Stimulated activated naive CD8-positive, alpha-beta T cell treated with anti-CD3 and anti-CD28 coated beads, Interleukin-15, amount 100 ng/mL, for 72 hours (primary cell): ENCODE results near the gene AGXT2.

Source experiments
- ATAC-seq: fragments of 150-1000 bp; cut with Tn5 transposase; 2 replicates; pipeline ENCODE4 v1.10.0; 2021; ENCODE audit warnings: mild to moderate bottlenecking, moderate library complexity
- DNase-seq, 2 donors: peaks; one replicate each; pipeline ENCODE4 v3.0.0; 2021 to 2022
- H3K27ac Mint-ChIP-seq, 2 donors: one replicate each; pipeline ENCODE4 v1.8.0; 2022; ENCODE audit warnings: mild to moderate bottlenecking in 2 of 2, mixed read lengths in 2 of 2, moderate library complexity in 2 of 2
- H3K27me3 Mint-ChIP-seq: one replicate; pipeline ENCODE4 v1.8.0; 2022; ENCODE audit warnings: mixed read lengths
- H3K4me1 Mint-ChIP-seq: one replicate; pipeline ENCODE4 v1.8.0; 2022; ENCODE audit warnings: mild to moderate bottlenecking, mixed read lengths
- H3K4me3 Mint-ChIP-seq, 2 donors: one replicate each; pipeline ENCODE4 v1.8.0; 2022; ENCODE audit warnings: mild to moderate bottlenecking in 2 of 2, mixed read lengths in 2 of 2, moderate library complexity in 1 of 2
- H3K9me3 Mint-ChIP-seq, 2 donors: one replicate each; pipeline ENCODE4 v1.8.0; 2022; ENCODE audit warnings: mixed read lengths in 2 of 2

Gene AGXT2

DNA sequence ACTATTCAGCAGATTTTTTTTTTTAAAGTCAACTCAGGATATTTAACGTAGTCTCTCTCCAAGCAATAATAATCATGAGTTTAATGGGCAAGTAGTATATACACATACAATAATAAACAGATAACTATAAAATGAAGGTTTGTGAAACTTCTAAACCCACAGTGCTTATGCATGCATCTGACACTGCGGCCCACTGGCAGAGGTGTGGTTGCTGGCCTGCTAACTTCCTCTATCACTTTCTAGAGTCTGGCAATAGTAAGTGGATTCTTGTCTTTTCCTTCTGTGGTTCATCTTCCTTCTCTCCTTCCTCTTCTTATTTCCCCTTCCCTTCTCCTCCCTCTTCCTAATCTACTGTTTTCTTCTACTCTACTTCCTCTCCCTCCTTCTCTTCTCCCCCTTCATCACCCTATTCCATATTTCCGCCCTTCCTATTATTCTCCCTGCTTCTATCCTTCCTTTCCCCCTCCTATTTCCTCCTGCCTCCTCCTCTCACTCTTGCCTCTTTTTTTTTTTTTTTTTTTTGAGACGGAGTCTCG lies 18.6 kb upstream of the AGXT2 start:
- no peaks in the 10 kb centered on the region for H3K4me1 Mint-ChIP-seq
- H3K9me3 Mint-ChIP-seq, result no peaks in the 10 kb centered on the region
- peaks cover 25% of the 10 kb centered on the region for H3K27me3 Mint-ChIP-seq
- DNase-seq (no peak), ATAC-seq (no peak)
- H3K4me3 Mint-ChIP-seq, result no peak overlapping the region
- H3K27ac Mint-ChIP-seq, result no peak overlapping the region

DNA sequence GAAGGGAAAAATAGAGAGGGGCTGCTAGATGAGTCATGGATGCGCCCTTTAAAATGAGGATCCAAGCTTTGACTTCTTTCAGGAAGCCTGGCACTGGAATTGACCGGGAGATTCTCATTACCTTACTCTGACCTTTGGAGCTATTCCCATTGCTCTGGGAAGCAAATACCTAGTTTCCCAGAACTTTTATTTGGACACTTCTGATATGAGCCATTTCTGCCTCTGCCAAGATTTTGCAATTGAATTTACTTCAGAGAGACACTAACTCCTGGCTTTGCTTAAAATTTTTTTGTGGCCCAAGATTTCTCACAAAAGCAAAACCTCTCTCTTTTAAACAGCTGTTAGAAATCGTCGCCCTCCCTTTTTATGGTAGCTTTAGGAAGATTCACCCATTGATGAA lies 15.7 kb upstream of the AGXT2 start:
- no peak overlapping the region for H3K27ac Mint-ChIP-seq
- H3K27me3 Mint-ChIP-seq, result peaks cover 41% of the 10 kb centered on the region
- no peak overlapping the region for H3K4me3 Mint-ChIP-seq
- H3K4me1 Mint-ChIP-seq, result peaks cover 3% of the 10 kb centered on the region
- ATAC-seq (no peak), DNase-seq (no peak)
- no peaks in the 10 kb centered on the region for H3K9me3 Mint-ChIP-seq

GRCh38 chr5:35061211-35061770 lies 13.5 kb upstream of the AGXT2 start:
- Mint-ChIP-seq H3K27ac (no peak overlapping the region), H3K9me3 (no peaks in the 10 kb centered on the region), H3K4me3 (no peak overlapping the region), H3K27me3 (peaks cover 50% of the 10 kb centered on the region), H3K4me1 (peaks cover 9% of the 10 kb centered on the region)
- DNase-seq (no peak), ATAC-seq (no peak)

DNA sequence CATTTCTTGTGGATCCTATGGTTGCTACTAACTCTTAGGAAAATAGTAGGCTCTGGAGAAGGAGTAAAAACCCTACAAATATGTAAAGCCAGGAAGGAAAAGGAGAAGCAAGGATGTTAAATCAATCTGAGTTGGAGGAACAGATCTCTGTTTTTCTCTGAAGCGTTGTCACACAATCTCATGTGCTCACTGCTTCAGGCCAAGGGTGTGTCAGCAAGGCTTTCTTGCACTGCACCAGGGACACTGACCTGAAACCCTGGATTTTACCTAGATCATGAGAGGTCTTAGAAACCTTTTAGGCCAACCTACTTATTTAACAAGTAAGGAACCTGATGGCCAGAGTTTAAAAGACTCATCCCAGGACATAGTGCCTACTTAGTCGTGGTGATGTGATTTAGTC lies 12.5 kb upstream of the AGXT2 start:
- H3K27me3 Mint-ChIP-seq, result peaks cover 46% of the 10 kb centered on the region
- no peaks in the 10 kb centered on the region for H3K9me3 Mint-ChIP-seq
- peaks cover 9% of the 10 kb centered on the region for H3K4me1 Mint-ChIP-seq
- no peak overlapping the region for H3K27ac Mint-ChIP-seq
- no peak for ATAC-seq
- H3K4me3 Mint-ChIP-seq, result no peak overlapping the region
- no peak for DNase-seq

DNA sequence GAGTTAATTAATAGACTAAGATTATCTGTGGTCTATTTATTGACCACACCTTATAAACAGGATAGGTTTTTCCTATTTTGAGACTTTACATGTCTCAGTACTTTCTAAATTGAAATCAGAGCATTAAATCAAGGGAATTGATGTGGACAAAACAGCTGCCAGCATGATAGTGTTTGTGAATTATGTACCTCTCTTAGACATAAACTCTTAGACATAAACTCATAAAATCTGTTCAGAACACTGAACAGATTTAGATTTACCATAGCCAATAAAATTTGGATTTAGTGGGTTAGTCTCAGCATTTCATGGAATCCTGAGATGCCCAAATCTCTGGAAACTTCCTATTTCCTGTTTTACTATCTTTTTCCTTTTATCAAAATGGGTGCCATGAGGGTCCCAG lies 11.5 kb upstream of the AGXT2 start:
- DNase-seq (no peak), ATAC-seq (no peak)
- Mint-ChIP-seq H3K27me3 (peaks cover 52% of the 10 kb centered on the region), H3K4me3 (no peak overlapping the region), H3K27ac (no peak overlapping the region), H3K9me3 (no peaks in the 10 kb centered on the region), H3K4me1 (peaks cover 9% of the 10 kb centered on the region)

DNA sequence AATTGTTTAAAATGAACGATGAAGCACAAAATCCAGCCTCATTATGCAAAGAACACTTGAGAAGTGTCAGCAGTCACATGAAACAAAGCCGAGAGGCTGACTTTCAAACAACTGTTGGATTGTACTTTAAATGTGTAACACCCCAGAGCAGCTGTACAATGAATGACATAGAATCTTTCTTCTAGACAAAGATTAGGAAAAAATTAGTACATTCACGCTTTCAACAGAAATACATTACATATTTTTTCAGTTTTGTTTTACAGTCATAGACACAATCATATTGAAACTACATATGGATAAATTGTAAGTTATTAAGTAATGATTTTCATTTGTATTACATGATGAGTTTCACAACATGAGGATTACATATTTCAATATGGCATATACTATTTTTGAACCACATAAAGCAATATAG lies 10.6 kb upstream of the AGXT2 start:
- Mint-ChIP-seq H3K4me3 (no peak overlapping the region), H3K27me3 (peaks cover 55% of the 10 kb centered on the region), H3K27ac (no peak overlapping the region), H3K9me3 (no peaks in the 10 kb centered on the region), H3K4me1 (peaks cover 9% of the 10 kb centered on the region)
- no peak for DNase-seq
- ATAC-seq, result peak; percentile 80

DNA sequence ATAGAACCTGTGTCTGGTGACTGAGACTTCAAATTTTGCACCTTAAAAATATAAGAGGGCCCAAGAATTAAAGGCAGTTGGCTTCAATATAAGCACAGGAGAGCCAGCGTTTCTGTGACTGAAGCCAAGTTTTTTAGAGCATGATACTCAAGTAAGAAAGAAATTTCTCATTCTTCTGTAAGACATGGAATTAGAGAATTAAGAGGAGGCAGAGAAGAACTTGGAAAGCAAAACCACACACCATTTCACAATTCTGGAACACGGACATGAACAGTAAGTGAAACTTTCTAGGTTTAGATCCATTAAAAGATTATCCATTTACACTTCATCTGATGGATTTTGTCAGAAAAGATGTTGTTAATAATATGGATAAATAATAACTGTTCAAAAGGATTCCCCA lies 8.9 kb upstream of the AGXT2 start:
- Mint-ChIP-seq H3K27ac (no peak overlapping the region), H3K9me3 (no peaks in the 10 kb centered on the region), H3K27me3 (peaks cover 60% of the 10 kb centered on the region), H3K4me1 (peaks cover 9% of the 10 kb centered on the region), H3K4me3 (no peak overlapping the region)
- DNase-seq (no peak), ATAC-seq (no peak)

DNA sequence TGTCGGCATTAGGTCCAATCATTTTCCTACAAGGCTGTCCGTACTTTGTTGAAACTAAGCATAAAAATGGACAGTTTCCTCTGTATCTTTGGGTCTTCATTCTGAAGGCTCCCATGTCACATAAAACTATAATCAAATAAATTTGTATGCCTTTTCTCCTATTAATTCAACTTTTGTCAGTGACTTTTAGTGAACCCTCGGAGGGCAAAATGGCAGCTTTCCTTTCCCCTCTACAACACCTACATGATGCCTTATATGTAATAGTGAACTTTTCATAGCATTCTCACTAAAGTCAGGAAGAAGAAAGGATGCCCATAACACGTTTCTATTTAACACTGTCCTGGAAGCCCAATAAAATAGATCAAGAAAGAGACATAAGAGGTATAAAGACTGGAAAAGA lies 5.1 kb upstream of the AGXT2 start:
- no peak for DNase-seq
- H3K27me3 Mint-ChIP-seq, result peaks cover 71% of the 10 kb centered on the region
- H3K27ac Mint-ChIP-seq, result no peak overlapping the region

DNA sequence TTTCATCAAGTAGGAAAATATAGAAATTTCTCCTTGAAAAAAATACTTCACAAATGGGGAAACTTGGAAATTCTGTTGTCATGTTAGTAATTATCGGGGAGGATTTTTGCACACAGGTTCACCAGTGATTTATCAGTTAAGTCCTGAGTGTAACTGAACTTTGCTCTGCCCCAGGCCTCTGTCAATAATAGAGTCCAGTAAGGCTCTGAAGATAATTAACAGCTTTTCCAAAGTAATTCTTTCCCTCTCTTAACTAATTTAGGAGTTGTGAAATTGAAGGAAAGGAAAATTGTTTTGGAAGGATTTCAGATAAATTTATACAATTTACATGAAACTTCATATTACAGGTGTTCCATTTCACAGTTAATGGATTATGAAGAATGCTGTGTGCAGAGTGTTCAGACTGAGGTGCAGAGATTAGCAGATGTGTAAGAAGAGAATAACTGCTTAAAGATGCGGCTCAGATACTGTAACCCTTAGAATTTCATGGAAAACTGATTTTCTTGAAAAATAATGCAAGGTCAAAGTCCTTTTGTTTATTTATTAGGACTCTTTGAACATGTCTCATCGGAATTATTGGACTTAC lies 2.9 kb upstream of the AGXT2 start:
- no peaks in the 10 kb centered on the region for H3K4me1 Mint-ChIP-seq
- peaks cover 58% of the 10 kb centered on the region for H3K27me3 Mint-ChIP-seq
- H3K4me3 Mint-ChIP-seq, result no peak overlapping the region
- DNase-seq, result no peak
- no peak overlapping the region for H3K27ac Mint-ChIP-seq
- H3K9me3 Mint-ChIP-seq, result no peaks in the 10 kb centered on the region
- no peak for ATAC-seq

More for the DNA sequence above, 5.1 kb upstream of the AGXT2 start:
- ATAC-seq, result no peak
- no peak overlapping the region for H3K4me3 Mint-ChIP-seq
- no peaks in the 10 kb centered on the region for H3K4me1 Mint-ChIP-seq
- H3K9me3 Mint-ChIP-seq, result no peaks in the 10 kb centered on the region

DNA sequence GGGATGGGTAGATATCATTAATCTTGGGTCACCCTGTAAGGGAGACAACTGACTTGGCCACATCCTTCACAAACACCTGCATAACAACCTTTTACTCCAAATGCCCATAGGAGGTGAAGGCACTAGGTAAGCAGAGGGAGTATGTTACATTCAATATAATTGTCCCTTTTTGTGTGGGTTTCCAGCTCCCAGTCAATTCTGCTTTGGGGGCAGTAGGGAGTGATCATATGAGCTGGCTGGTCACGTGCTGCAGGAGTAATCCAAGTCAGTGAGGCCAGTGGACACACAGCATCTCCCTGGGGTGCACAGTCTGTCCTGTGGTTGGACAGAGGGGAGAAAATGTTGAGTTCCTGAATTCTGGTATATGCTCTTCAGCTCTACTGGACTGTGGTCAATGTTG lies 1.2 kb upstream of the AGXT2 start:
- H3K27ac Mint-ChIP-seq, result no peak overlapping the region
- no peak for ATAC-seq
- no peak overlapping the region for H3K4me3 Mint-ChIP-seq
- H3K27me3 Mint-ChIP-seq, result peaks cover 45% of the 10 kb centered on the region
- no peak for DNase-seq
- no peaks in the 10 kb centered on the region for H3K4me1 Mint-ChIP-seq
- H3K9me3 Mint-ChIP-seq, result no peaks in the 10 kb centered on the region

- no peaks in the 10 kb centered on the region for H3K9me3 Mint-ChIP-seq
Observed at GRCh38 chr5:35046774-35047173, 975 bp downstream of the AGXT2 start.

DNA sequence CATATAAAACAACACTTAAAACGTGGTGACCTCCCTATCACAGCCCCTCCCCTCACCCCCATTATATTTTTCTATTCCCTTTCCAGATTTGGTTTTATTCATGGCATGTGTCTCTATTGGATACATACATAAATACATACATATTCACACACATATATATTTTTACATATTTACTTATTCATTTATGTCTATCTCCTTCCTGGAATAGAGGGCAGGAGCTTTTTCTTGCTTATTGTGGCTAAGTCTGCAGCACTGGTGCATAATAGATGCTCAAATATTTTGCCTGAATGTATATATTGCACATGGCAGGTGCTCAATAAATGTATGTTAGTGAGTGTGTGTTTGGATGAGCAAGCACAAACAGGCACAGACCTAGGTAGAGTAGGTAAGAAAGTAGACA lies 2.5 kb downstream of the AGXT2 start:
- DNase-seq, result no peak
- Mint-ChIP-seq H3K4me3 (no peak overlapping the region), H3K9me3 (no peaks in the 10 kb centered on the region), H3K4me1 (no peaks in the 10 kb centered on the region), H3K27me3 (peaks cover 26% of the 10 kb centered on the region), H3K27ac (no peak overlapping the region)
- no peak for ATAC-seq

More at GRCh38 chr5:35046774-35047173, 975 bp downstream of the AGXT2 start:
- no peaks in the 10 kb centered on the region for H3K4me1 Mint-ChIP-seq
- DNase-seq, result no peak
- no peak overlapping the region for H3K27ac Mint-ChIP-seq
- H3K27me3 Mint-ChIP-seq, result peaks cover 33% of the 10 kb centered on the region
- no peak for ATAC-seq
- no peak overlapping the region for H3K4me3 Mint-ChIP-seq

GRCh38 chr5:35044649-35045048 lies 3.1 kb downstream of the AGXT2 start:
- no peak for DNase-seq
- Mint-ChIP-seq H3K4me1 (no peaks in the 10 kb centered on the region), H3K27me3 (peaks cover 24% of the 10 kb centered on the region), H3K27ac (no peak overlapping the region), H3K4me3 (no peak overlapping the region), H3K9me3 (no peaks in the 10 kb centered on the region)
- no peak for ATAC-seq

DNA sequence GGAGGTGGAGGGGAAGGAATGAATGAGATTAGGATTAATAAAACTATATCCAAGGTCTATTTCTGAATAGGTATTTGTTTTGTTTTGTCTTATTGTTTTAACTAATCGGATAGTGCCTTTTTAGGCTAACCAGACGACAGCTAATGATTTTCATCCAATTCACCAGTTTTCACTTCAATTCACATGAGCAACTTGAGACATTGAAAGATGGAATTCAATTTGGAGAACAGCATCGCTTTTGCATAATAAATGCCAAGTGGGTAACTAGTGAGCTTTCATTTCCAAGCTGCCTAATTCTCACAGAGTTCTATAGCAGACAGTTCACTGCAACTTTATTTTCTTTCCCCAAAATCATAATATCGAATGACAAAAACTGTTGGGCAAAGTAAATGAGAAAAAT lies 5.0 kb downstream of the AGXT2 start:
- H3K4me1 Mint-ChIP-seq, result no peaks in the 10 kb centered on the region
- ATAC-seq (no peak), DNase-seq (no peak)
- peaks cover 21% of the 10 kb centered on the region for H3K27me3 Mint-ChIP-seq
- no peaks in the 10 kb centered on the region for H3K9me3 Mint-ChIP-seq
- H3K27ac Mint-ChIP-seq, result no peak overlapping the region
- H3K4me3 Mint-ChIP-seq, result no peak overlapping the region

GRCh38 chr5:35041261-35041660 lies 6.5 kb downstream of the AGXT2 start:
- Mint-ChIP-seq H3K4me3 (no peak overlapping the region), H3K4me1 (no peaks in the 10 kb centered on the region), H3K27ac (no peak overlapping the region), H3K27me3 (peaks cover 30% of the 10 kb centered on the region), H3K9me3 (no peaks in the 10 kb centered on the region)
- DNase-seq (no peak), ATAC-seq (no peak)

DNA sequence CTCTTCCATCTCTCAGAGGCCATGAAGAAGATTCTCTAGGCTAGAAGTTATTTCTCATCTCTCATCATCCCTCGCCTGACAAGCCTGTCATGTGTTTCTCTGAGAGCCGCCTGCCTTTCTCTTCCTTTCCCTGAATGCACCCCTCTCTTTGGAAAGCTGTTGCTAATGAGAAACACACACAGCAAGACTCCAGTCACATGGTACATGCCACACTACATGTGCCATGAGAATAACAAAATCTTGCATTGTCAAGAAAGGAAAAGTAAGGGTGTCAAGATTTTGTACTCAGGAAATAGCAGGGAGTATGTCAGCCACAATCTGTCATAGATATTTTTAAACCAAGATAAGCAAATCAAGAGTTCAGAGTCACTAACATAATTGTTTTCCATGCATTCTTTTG lies 8.9 kb downstream of the AGXT2 start:
- no peak overlapping the region for H3K4me3 Mint-ChIP-seq
- ATAC-seq (no peak), DNase-seq (no peak)
- H3K27ac Mint-ChIP-seq, result no peak overlapping the region
- peaks cover 42% of the 10 kb centered on the region for H3K27me3 Mint-ChIP-seq
- no peaks in the 10 kb centered on the region for H3K9me3 Mint-ChIP-seq
- no peaks in the 10 kb centered on the region for H3K4me1 Mint-ChIP-seq

GRCh38 chr5:35036536-35036935 lies 11.2 kb downstream of the AGXT2 start:
- Mint-ChIP-seq H3K27ac (no peak overlapping the region), H3K4me1 (no peaks in the 10 kb centered on the region), H3K4me3 (no peak overlapping the region), H3K27me3 (peaks cover 52% of the 10 kb centered on the region), H3K9me3 (no peaks in the 10 kb centered on the region)
- DNase-seq, result no peak
- no peak for ATAC-seq
